HepG2 (cell line): ENCODE data around the gene DCTN4. TPM values are rescaled to one million over a fixed set of nuclear protein-coding genes. Genes with fewer than 3 reads are reported as not detected.

Experiments used
- EHMT2 ChIP-seq: fragments of 200-600 bp; sonication (generic); IDR thresholded peaks from 2 replicates; pipeline ENCODE4 v1.7.0; 2017; ENCODE audit warnings: antibody characterized with exemption, low read depth, low read length, borderline replicate concordance
- KDM5A ChIP-seq: fragments of 200-600 bp; sonication (generic); IDR thresholded peaks from 2 replicates; pipeline ENCODE4 v1.7.0; 2018; ENCODE audit warnings: antibody characterized with exemption, mild to moderate bottlenecking, low read length, borderline replicate concordance
- MYPOP ChIP-seq: sonication (generic); formaldehyde crosslinking; IDR thresholded peaks from 2 replicates; pipeline ENCODE4 v1.8.1; 2023; ENCODE audit warnings: mild to moderate bottlenecking, moderate library complexity, missing genetic modification reagents
- NFYC ChIP-seq: IDR thresholded peaks from 2 replicates; pipeline ENCODE4 v1.6.1; 2016; ENCODE audit warnings: missing genetic modification reagents, missing compliant biosample characterization
- POLR2A ChIP-seq, 2 experiments: IDR thresholded peaks; 2 replicates each; pipeline ENCODE4 v1.6.1; 2011; ENCODE audit warnings: low read depth in 2 of 2, low read length in 2 of 2, mild to moderate bottlenecking in 1 of 2, moderate library complexity in 1 of 2; ENCODE audit not compliant: insufficient read depth in 1 of 2
- POLR2AphosphoS5 ChIP-seq: IDR thresholded peaks from 2 replicates; pipeline ENCODE4 v1.6.1; 2012; ENCODE audit warnings: low read depth, low read length
- PPARG ChIP-seq: conservative IDR thresholded peaks from 2 replicates; pipeline ENCODE4 v1.6.1; 2016; ENCODE audit warnings: missing biosample characterization, missing genetic modification reagents
- RAD51 ChIP-seq: fragments of 450-650 bp; IDR thresholded peaks from 2 replicates; pipeline ENCODE4 v1.6.1; 2016; ENCODE audit warnings: borderline replicate concordance
- RFX1 ChIP-seq: fragments of 450-650 bp; IDR thresholded peaks from 2 replicates; pipeline ENCODE4 v1.6.1; 2017
- ZFP37 ChIP-seq: sonication (generic); formaldehyde crosslinking; IDR thresholded peaks from 2 replicates; pipeline ENCODE4 v1.4.0; 2020; ENCODE audit warnings: missing genetic modification reagents, borderline replicate concordance
- ZFP82 ChIP-seq: sonication (generic); formaldehyde crosslinking; IDR thresholded peaks from 2 replicates; pipeline ENCODE4 v1.5.1; 2020; ENCODE audit warnings: mild to moderate bottlenecking, missing genetic modification reagents, borderline replicate concordance
- ZNF362 ChIP-seq: sonication (generic); formaldehyde crosslinking; IDR thresholded peaks from 2 replicates; pipeline ENCODE4 v1.4.0; 2020; ENCODE audit warnings: missing genetic modification reagents, mild to moderate bottlenecking, borderline replicate concordance
- ZNF44 ChIP-seq: sonication (generic); formaldehyde crosslinking; IDR thresholded peaks from 2 replicates; pipeline ENCODE4 v1.5.1; 2020; ENCODE audit warnings: mild to moderate bottlenecking, missing genetic modification reagents
- polyA plus RNA-seq, 8 experiments: library from polyadenylated mRNA; depleted of rRNA in 3 of 8; stranded (reverse) in 7 of 8; unstranded in 1 of 8; fragments of >200 nt; fragmentation: Illumina TruSeq in 4 of 8; extraction: Trizol in 4 of 8; gene quantifications; 2 replicates each; pipeline versions ENCODE4 v1.2.1 to v1.2.3, GENCODE V29; 2011 to 2016; ENCODE audit warnings: low read depth in 4 of 8, missing spikeins in 1 of 8, mixed read lengths in 1 of 8; ENCODE audit not compliant: insufficient read depth in 1 of 8
- total RNA-seq, 5 experiments: library from RNA; depleted of rRNA; stranded (reverse); fragments of >200 nt; fragmentation: Illumina TruSeq; extraction: Trizol; gene quantifications; 2 replicates each; pipeline ENCODE4 v1.2.3, GENCODE V29; 2016; ENCODE audit warnings: low read depth in 1 of 5
- TF ChIP-seq, protein P1 (sequence below): sonication (generic); formaldehyde crosslinking; IDR thresholded peaks from 2 replicates; pipeline ENCODE4; 2020; ENCODE audit warnings: missing genetic modification reagents, mild to moderate bottlenecking, borderline replicate concordance
- TF ChIP-seq, protein P2 (sequence below), 2 experiments: sonication (generic) in 1 of 2; formaldehyde crosslinking in 1 of 2; IDR thresholded peaks; 2 replicates each; pipeline versions ENCODE4 v1.4.0 to v1.6.1; 2016 to 2020; ENCODE audit warnings: borderline replicate concordance in 1 of 2, low read depth in 1 of 2, mild to moderate bottlenecking in 1 of 2, missing genetic modification reagents in 1 of 2
- TF ChIP-seq, protein P3 (sequence below): sonication (generic); formaldehyde crosslinking; IDR thresholded peaks from 2 replicates; pipeline ENCODE4 v1.4.0; 2020; ENCODE audit warnings: mild to moderate bottlenecking, missing genetic modification reagents, borderline replicate concordance

The DCTN4 gene
- total and polyA plus RNA-seq, 2 of the 13 experiments (the other 11 are each of a cell fraction or from before 2014, with no cell fraction given), result 24.1 to 26.9 TPM

- TF ChIP-seq, protein P1, sequence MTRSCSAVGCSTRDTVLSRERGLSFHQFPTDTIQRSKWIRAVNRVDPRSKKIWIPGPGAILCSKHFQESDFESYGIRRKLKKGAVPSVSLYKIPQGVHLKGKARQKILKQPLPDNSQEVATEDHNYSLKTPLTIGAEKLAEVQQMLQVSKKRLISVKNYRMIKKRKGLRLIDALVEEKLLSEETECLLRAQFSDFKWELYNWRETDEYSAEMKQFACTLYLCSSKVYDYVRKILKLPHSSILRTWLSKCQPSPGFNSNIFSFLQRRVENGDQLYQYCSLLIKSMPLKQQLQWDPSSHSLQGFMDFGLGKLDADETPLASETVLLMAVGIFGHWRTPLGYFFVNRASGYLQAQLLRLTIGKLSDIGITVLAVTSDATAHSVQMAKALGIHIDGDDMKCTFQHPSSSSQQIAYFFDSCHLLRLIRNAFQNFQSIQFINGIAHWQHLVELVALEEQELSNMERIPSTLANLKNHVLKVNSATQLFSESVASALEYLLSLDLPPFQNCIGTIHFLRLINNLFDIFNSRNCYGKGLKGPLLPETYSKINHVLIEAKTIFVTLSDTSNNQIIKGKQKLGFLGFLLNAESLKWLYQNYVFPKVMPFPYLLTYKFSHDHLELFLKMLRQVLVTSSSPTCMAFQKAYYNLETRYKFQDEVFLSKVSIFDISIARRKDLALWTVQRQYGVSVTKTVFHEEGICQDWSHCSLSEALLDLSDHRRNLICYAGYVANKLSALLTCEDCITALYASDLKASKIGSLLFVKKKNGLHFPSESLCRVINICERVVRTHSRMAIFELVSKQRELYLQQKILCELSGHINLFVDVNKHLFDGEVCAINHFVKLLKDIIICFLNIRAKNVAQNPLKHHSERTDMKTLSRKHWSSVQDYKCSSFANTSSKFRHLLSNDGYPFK (CRISPR knock-in tag), result peak; percentile 98
- peak; percentile 76 to 77 for TF ChIP-seq POLR2A (IDR thresholded peaks at IDR 0.05; ENCODE audit: insufficient read depth in 1 of 2, low read depth in 2 of 2, low read length in 2 of 2)
- TF ChIP-seq MYPOP (CRISPR knock-in tag), result peak; percentile 13; the same call in 1 of the 2 replicates
- peak; percentile 89; the same call in 1 of the 2 replicates for TF ChIP-seq KDM5A
- TF ChIP-seq ZNF362, result no peak; the same call in 1 of the 2 replicates
- peak; percentile 31; the same call in 1 of the 2 replicates for TF ChIP-seq ZFP37 (CRISPR knock-in tag)
- TF ChIP-seq, protein P2, sequence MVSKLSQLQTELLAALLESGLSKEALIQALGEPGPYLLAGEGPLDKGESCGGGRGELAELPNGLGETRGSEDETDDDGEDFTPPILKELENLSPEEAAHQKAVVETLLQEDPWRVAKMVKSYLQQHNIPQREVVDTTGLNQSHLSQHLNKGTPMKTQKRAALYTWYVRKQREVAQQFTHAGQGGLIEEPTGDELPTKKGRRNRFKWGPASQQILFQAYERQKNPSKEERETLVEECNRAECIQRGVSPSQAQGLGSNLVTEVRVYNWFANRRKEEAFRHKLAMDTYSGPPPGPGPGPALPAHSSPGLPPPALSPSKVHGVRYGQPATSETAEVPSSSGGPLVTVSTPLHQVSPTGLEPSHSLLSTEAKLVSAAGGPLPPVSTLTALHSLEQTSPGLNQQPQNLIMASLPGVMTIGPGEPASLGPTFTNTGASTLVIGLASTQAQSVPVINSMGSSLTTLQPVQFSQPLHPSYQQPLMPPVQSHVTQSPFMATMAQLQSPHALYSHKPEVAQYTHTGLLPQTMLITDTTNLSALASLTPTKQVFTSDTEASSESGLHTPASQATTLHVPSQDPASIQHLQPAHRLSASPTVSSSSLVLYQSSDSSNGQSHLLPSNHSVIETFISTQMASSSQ (IDR thresholded peaks at IDR 0.05; ENCODE audit: low read depth), result no peak
- TF ChIP-seq, protein P2 (CRISPR knock-in tag; IDR thresholded peaks at IDR 0.05; ENCODE audit: borderline replicate concordance), result 0 out of 2 replicates have a peak, but pooled peaks have one; percentile 44
- TF ChIP-seq NFYC, result peak; percentile 94
- TF ChIP-seq EHMT2, result peak; percentile 70; the same call in 1 of the 2 replicates
- TF ChIP-seq POLR2AphosphoS5, result peak; percentile 76
- no peak for TF ChIP-seq PPARG (CRISPR knock-in tag)
- TF ChIP-seq RFX1, result no peak
- TF ChIP-seq RAD51, result peak; percentile 98
- TF ChIP-seq ZFP82, result no peak
- TF ChIP-seq, protein P3, sequence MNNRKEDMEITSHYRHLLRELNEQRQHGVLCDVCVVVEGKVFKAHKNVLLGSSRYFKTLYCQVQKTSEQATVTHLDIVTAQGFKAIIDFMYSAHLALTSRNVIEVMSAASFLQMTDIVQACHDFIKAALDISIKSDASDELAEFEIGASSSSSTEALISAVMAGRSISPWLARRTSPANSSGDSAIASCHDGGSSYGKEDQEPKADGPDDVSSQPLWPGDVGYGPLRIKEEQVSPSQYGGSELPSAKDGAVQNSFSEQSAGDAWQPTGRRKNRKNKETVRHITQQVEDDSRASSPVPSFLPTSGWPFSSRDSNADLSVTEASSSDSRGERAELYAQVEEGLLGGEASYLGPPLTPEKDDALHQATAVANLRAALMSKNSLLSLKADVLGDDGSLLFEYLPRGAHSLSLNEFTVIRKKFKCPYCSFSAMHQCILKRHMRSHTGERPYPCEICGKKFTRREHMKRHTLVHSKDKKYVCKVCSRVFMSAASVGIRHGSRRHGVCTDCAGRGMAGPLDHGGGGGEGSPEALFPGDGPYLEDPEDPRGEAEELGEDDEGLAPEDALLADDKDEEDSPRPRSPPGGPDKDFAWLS (CRISPR knock-in tag), result no peak
- TF ChIP-seq ZNF44 (CRISPR knock-in tag), result 0 out of 2 replicates have a peak, but pooled peaks have one; percentile 21
These were observed at the start of gene DCTN4 (continued) for GRCh38 chr5:150758531-150759333.
